Colonic mucosa (tissue), 4 donors: ENCODE data around the gene NDUFB4. TPM values are rescaled to one million over a fixed set of nuclear protein-coding genes. Genes with fewer than 3 reads are reported as not detected.
"Not testable (repeated sequence)": the region's sequence is repeated elsewhere in the genome, so short reads cannot be mapped to it uniquely, and the experiment has no call there.

Experiments used
- DNase-seq: peaks from one replicate; pipeline ENCODE4 v3.0.0-alpha.2; 2020
- H3K27ac ChIP-seq: fragments of 200-600 bp; one replicate; pipeline ENCODE4 v1.8.0; 2021
- H3K27me3 ChIP-seq: fragments of 200-600 bp; one replicate; pipeline ENCODE4 v1.8.0; 2021
- H3K36me3 ChIP-seq: fragments of 200-600 bp; one replicate; pipeline ENCODE4 v1.8.0; 2021
- H3K4me1 ChIP-seq: fragments of 200-600 bp; one replicate; pipeline ENCODE4 v1.8.0; 2021; ENCODE audit warnings: mild to moderate bottlenecking
- H3K4me3 ChIP-seq: fragments of 200-600 bp; one replicate; pipeline ENCODE4 v1.8.0; 2021
- H3K9ac ChIP-seq, 2 donors: one replicate each; pipeline ENCODE4 v1.7.0; 2013; ENCODE audit warnings: control low read depth in 2 of 2, low read depth in 2 of 2, low read length in 2 of 2
- H3K9me3 ChIP-seq: fragments of 200-600 bp; one replicate; pipeline ENCODE4 v1.8.0; 2021
- CTCF ChIP-seq: fragments of 200-600 bp; IDR thresholded peaks from one replicate; pipeline ENCODE4 v1.8.0; 2022; ENCODE audit warnings: antibody characterized with exemption, mild to moderate bottlenecking
- intact Hi-C: fragments of 100-400 bp; cut with DNase I; formaldehyde crosslinking; loops from one replicate; pipeline ENCODE4 v1.14.1; 2022
- total RNA-seq, 2 donors: library from RNA; stranded (reverse); fragmentation: NEBNext Ultra II Directional in 1 of 2; extraction: Animal tissue kit (Norgen Biotek cat#: 25700) in 1 of 2; gene quantifications; one replicate each; pipeline ENCODE4 v1.2.1, GENCODE V29; 2021
- donor health status: healthy.
- donor health status: DM: no; HTN: no; CAD: no.
- donor health status: DM: no; HTN: no; CAD: no.

Gene NDUFB4
- total RNA-seq, 2 donors from 2014 or later, result 183 to 192 TPM

- Histone ChIP-seq H3K27ac (no peak overlapping the region), H3K36me3 (no peaks in the 10 kb centered on the region), H3K27me3 (no peaks in the 10 kb centered on the region), H3K4me1 (no peaks in the 10 kb centered on the region), H3K9me3 (no peaks in the 10 kb centered on the region), H3K9ac (no peak overlapping the region), H3K4me3 (no peak overlapping the region)
- no peak for TF ChIP-seq CTCF
- no peak for DNase-seq
- intact Hi-C loops, result no loop called here
Observed at GRCh38 chr3:120634539-120634938, 38.4 kb downstream of the NDUFB4 start.

- Histone ChIP-seq H3K36me3 (no peaks in the 10 kb centered on the region), H3K4me3 (no peak overlapping the region), H3K27ac (no peak overlapping the region), H3K27me3 (no peaks in the 10 kb centered on the region), H3K9me3 (no peaks in the 10 kb centered on the region), H3K9ac (no peak overlapping the region), H3K4me1 (no peaks in the 10 kb centered on the region)
- no peak for DNase-seq
- TF ChIP-seq CTCF, result no peak
- intact Hi-C loops, result no loop called here
Observed at GRCh38 chr3:120636795-120637401, 40.8 kb downstream of the NDUFB4 start.

GRCh38 chr3:120637851-120638559 lies 41.9 kb downstream of the NDUFB4 start:
- TF ChIP-seq CTCF, result no peak
- Histone ChIP-seq H3K36me3 (no peaks in the 10 kb centered on the region), H3K27me3 (no peaks in the 10 kb centered on the region), H3K4me1 (no peaks in the 10 kb centered on the region), H3K9me3 (no peaks in the 10 kb centered on the region), H3K4me3 (no peak overlapping the region), H3K9ac (no peak overlapping the region), H3K27ac (no peak overlapping the region)
- DNase-seq, result no peak
- intact Hi-C loops, result no loop called here

GRCh38 chr3:120638820-120639219 lies 42.7 kb downstream of the NDUFB4 start:
- H3K4me1 ChIP-seq, DNase-seq, H3K27ac ChIP-seq, H3K9ac ChIP-seq, H3K9me3 ChIP-seq, H3K36me3 ChIP-seq, intact Hi-C loops, H3K4me3 ChIP-seq, H3K27me3 ChIP-seq: not testable (repeated sequence)

GRCh38 chr3:120640231-120640630 lies 44.1 kb downstream of the NDUFB4 start:
- no peaks in the 10 kb centered on the region for H3K4me1 ChIP-seq
- no peak overlapping the region for H3K27ac ChIP-seq
- DNase-seq, result no peak
- H3K9ac ChIP-seq, result no peak overlapping the region
- H3K4me3 ChIP-seq, result no peak overlapping the region
- intact Hi-C loops, result no loop called here
- H3K27me3 ChIP-seq, result no peaks in the 10 kb centered on the region
- TF ChIP-seq CTCF, result no peak
- H3K36me3 ChIP-seq, result no peaks in the 10 kb centered on the region
- H3K9me3 ChIP-seq, result no peaks in the 10 kb centered on the region

- intact Hi-C loops, result no loop called here
- no peak overlapping the region for H3K27ac ChIP-seq
- TF ChIP-seq CTCF, result no peak
- no peaks in the 10 kb centered on the region for H3K9me3 ChIP-seq
- no peak overlapping the region for H3K4me3 ChIP-seq
- no peak for DNase-seq
- H3K27me3 ChIP-seq, result no peaks in the 10 kb centered on the region
- H3K36me3 ChIP-seq, result no peaks in the 10 kb centered on the region
- no peak overlapping the region for H3K9ac ChIP-seq
- H3K4me1 ChIP-seq, result no peaks in the 10 kb centered on the region
Observed at GRCh38 chr3:120641696-120642246, 45.6 kb downstream of the NDUFB4 start.
